HL-60/S4 (cell line): ENCODE results near the gene TBXA2R.
"Not testable (repeated sequence)": the region's sequence is repeated elsewhere in the genome, so short reads cannot be mapped to it uniquely, and the experiment has no call there.

ENCODE experiments used
- in situ Hi-C: fragments of 300-500 bp; cut with MboI; formaldehyde crosslinking; loops from 2 replicates; pipeline ENCODE4 v1.14.3; 2022; ENCODE audit warnings: low sequenced_read_pairs

The TBXA2R gene

GRCh38 chr19:3584036-3584802 is 22.5 kb downstream of the TBXA2R start:
- in situ Hi-C loops, result not testable (repeated sequence)

- in situ Hi-C loops, result not testable (repeated sequence)
Measured at GRCh38 chr19:3581792-3582191, 24.9 kb downstream of the TBXA2R start.

- in situ Hi-C loops, result no loop called here
Measured at GRCh38 chr19:3580156-3580934, 26.3 kb downstream of the TBXA2R start.

GRCh38 chr19:3578390-3578789 is 28.3 kb downstream of the TBXA2R start:
- in situ Hi-C loops, result no loop called here

- in situ Hi-C loops, result no loop called here
Measured at GRCh38 chr19:3577723-3578344, 28.8 kb downstream of the TBXA2R start.

GRCh38 chr19:3576696-3577443 is 29.8 kb downstream of the TBXA2R start:
- in situ Hi-C loops, result no loop called here

- in situ Hi-C loops, result no loop called here
Measured at GRCh38 chr19:3575949-3576673, 30.6 kb downstream of the TBXA2R start.

- in situ Hi-C loops, result no loop called here
Measured at GRCh38 chr19:3575260-3575741, 31.4 kb downstream of the TBXA2R start.

- in situ Hi-C loops, result no loop called here
Measured at GRCh38 chr19:3573858-3574637, 32.6 kb downstream of the TBXA2R start.

GRCh38 chr19:3573162-3573857 is 33.4 kb downstream of the TBXA2R start:
- in situ Hi-C loops, result no loop called here

GRCh38 chr19:3572855-3573161 is 33.9 kb downstream of the TBXA2R start, which contains the start of gene HMG20B:
HMG20B (plus strand) TSS chr19:3572944; CDS start chr19:3573310, 366 bp downstream.
- in situ Hi-C loops, result no loop called here

GRCh38 chr19:3572132-3572854 is 34.4 kb downstream of the TBXA2R start:
- in situ Hi-C loops, result no loop called here

- in situ Hi-C loops, result no loop called here
Measured at GRCh38 chr19:3570606-3571011, 36.1 kb downstream of the TBXA2R start.

- in situ Hi-C loops, result not testable (repeated sequence)
Measured at GRCh38 chr19:3570042-3570441, 36.6 kb downstream of the TBXA2R start.

GRCh38 chr19:3565139-3565538 is 41.5 kb downstream of the TBXA2R start:
- in situ Hi-C loops, result no loop called here

- in situ Hi-C loops, result no loop called here
Measured at GRCh38 chr19:3563709-3564524, 42.8 kb downstream of the TBXA2R start.

GRCh38 chr19:3557461-3558248 is 49.0 kb downstream of the TBXA2R start, which contains the start of gene MFSD12:
MFSD12 (minus strand) TSS chr19:3557586; CDS start chr19:3557403, 183 bp downstream.
- in situ Hi-C loops, result no loop called here
